DND-41 (cell line): Measurements from ENCODE around the gene APOE.

Experiments used
- ATAC-seq: fragments of 200-7000 bp; cut with Tn5 transposase; 3 replicates; pipeline ENCODE4 v1.9.1; 2021; ENCODE audit warnings: low read depth; ENCODE audit not compliant: insufficient read depth
- DNase-seq: peaks from one replicate; pipeline ENCODE4 v3.0.0-alpha.2; 2020
- H2AFZ ChIP-seq: 2 replicates; pipeline ENCODE4 v1.6.0; 2012; ENCODE audit warnings: low read depth, low read length
- H3K27ac ChIP-seq: 2 replicates; pipeline ENCODE4 v1.5.1; 2012; ENCODE audit warnings: low read length, inconsistent platforms
- H3K27me3 ChIP-seq: fragments of 200-600 bp; sonication (generic); 2 replicates; pipeline ENCODE4 v1.6.0; 2012; ENCODE audit warnings: low read length, mild to moderate bottlenecking, inconsistent platforms; ENCODE audit not compliant: insufficient read depth, poor library complexity
- H3K36me3 ChIP-seq: 2 replicates; pipeline ENCODE4 v1.5.1; 2012; ENCODE audit warnings: low read length, inconsistent platforms; ENCODE audit not compliant: insufficient read depth
- H3K4me1 ChIP-seq: 2 replicates; pipeline ENCODE4 v1.5.1; 2012; ENCODE audit warnings: mild to moderate bottlenecking, low read length; ENCODE audit not compliant: insufficient read depth
- H3K4me2 ChIP-seq: 2 replicates; pipeline ENCODE4 v1.6.0; 2012; ENCODE audit warnings: mild to moderate bottlenecking, moderate library complexity, low read length, inconsistent platforms; ENCODE audit not compliant: insufficient read depth
- H3K4me3 ChIP-seq, 2 experiments: fragments of 200-600 bp in 1 of 2; shearing (Covaris generic) in 1 of 2; 2 replicates each; pipeline ENCODE4 v1.5.1; 2012 to 2016; ENCODE audit warnings: inconsistent platforms in 2 of 2, low read length in 2 of 2, mild to moderate bottlenecking in 2 of 2, low read depth in 1 of 2, moderate library complexity in 1 of 2
- H3K79me2 ChIP-seq: 2 replicates; pipeline ENCODE4 v1.6.0; 2012; ENCODE audit warnings: low read length, inconsistent platforms; ENCODE audit not compliant: insufficient read depth
- H3K9ac ChIP-seq: 2 replicates; pipeline ENCODE4 v1.6.0; 2012; ENCODE audit warnings: low read depth, mild to moderate bottlenecking, inconsistent platforms, low read length, moderate library complexity
- H3K9me3 ChIP-seq: 2 replicates; pipeline ENCODE4 v1.5.1; 2012; ENCODE audit warnings: low read length, moderate library complexity, mild to moderate bottlenecking, inconsistent platforms; ENCODE audit not compliant: insufficient read depth, severe bottlenecking
- H4K20me1 ChIP-seq: 2 replicates; pipeline ENCODE4 v1.6.0; 2012; ENCODE audit warnings: low read length; ENCODE audit not compliant: insufficient read depth
- CTCF ChIP-seq: IDR thresholded peaks from 2 replicates; pipeline ENCODE4 v1.5.1; 2012; ENCODE audit warnings: borderline replicate concordance, low read length, moderate library complexity, mild to moderate bottlenecking; ENCODE audit not compliant: poor library complexity, severe bottlenecking; ENCODE audit errors: extremely low read depth
- EZH2 ChIP-seq: IDR thresholded peaks from 3 replicates; pipeline ENCODE4 v1.6.1; 2012; ENCODE audit warnings: borderline replicate concordance, low read depth, mild to moderate bottlenecking, moderate library complexity, low read length, inconsistent platforms; ENCODE audit not compliant: severe bottlenecking

Gene APOE

GRCh38 chr19:44874317-44874716 is 31.3 kb upstream of the APOE start:
- no peak overlapping the region for H3K27ac ChIP-seq
- no peaks in the 10 kb centered on the region for H4K20me1 ChIP-seq
- H3K27me3 ChIP-seq = no peaks in the 10 kb centered on the region
- ATAC-seq = no peak
- no peaks in the 10 kb centered on the region for H3K9me3 ChIP-seq
- H3K4me2 ChIP-seq = no peak overlapping the region
- H3K9ac ChIP-seq = no peak overlapping the region
- no peaks in the 10 kb centered on the region for H3K4me1 ChIP-seq
- no peaks in the 10 kb centered on the region for H3K36me3 ChIP-seq
- no peaks in the 10 kb centered on the region for H3K79me2 ChIP-seq
- no peak for DNase-seq
- H3K4me3 ChIP-seq = no peak overlapping the region
- no peak overlapping the region for H2AFZ ChIP-seq
- TF ChIP-seq CTCF = no peak

- H2AFZ ChIP-seq = no peak overlapping the region
- H3K36me3 ChIP-seq = no peaks in the 10 kb centered on the region
- H3K27ac ChIP-seq = no peak overlapping the region
- no peak overlapping the region for H3K9ac ChIP-seq
- H3K4me3 ChIP-seq = no peak overlapping the region
- no peaks in the 10 kb centered on the region for H3K9me3 ChIP-seq
- no peaks in the 10 kb centered on the region for H3K4me1 ChIP-seq
- ATAC-seq = no peak
- H3K27me3 ChIP-seq = no peaks in the 10 kb centered on the region
- no peak for DNase-seq
- H3K4me2 ChIP-seq = no peak overlapping the region
- no peaks in the 10 kb centered on the region for H4K20me1 ChIP-seq
- TF ChIP-seq CTCF (no peak), EZH2 (no peak)
- H3K79me2 ChIP-seq = no peaks in the 10 kb centered on the region
These were observed 29.7 kb upstream of the APOE start for GRCh38 chr19:44875666-44876451.

GRCh38 chr19:44876930-44877535 is 28.6 kb upstream of the APOE start:
- H3K4me1 ChIP-seq = no peaks in the 10 kb centered on the region
- H3K9me3 ChIP-seq = no peaks in the 10 kb centered on the region
- DNase-seq (peak; percentile 26), ATAC-seq (peak; percentile 42; the same call in 1 of the 3 replicates)
- H3K79me2 ChIP-seq = no peaks in the 10 kb centered on the region
- no peak overlapping the region for H3K9ac ChIP-seq
- no peak overlapping the region for H2AFZ ChIP-seq
- no peaks in the 10 kb centered on the region for H4K20me1 ChIP-seq
- H3K4me2 ChIP-seq = no peak overlapping the region
- no peak overlapping the region for H3K4me3 ChIP-seq
- no peaks in the 10 kb centered on the region for H3K27me3 ChIP-seq
- no peaks in the 10 kb centered on the region for H3K36me3 ChIP-seq
- TF ChIP-seq CTCF = no peak
- no peak overlapping the region for H3K27ac ChIP-seq
